GM12892 (cell line): ENCODE data around the gene TESK2.
A peak's percentile ranks its signal among the peaks of the same experiment; 100 is the strongest.
"Not testable (repeated sequence)": the region's sequence is repeated elsewhere in the genome, so short reads cannot be mapped to it uniquely, and the experiment has no call there.

Experiments
- DNase-seq: peaks from one replicate; pipeline ENCODE4 v3.0.0; 2011; ENCODE audit not compliant: insufficient read length
- FAIRE-seq: peaks from 2 replicates; lab custom pipeline; 2011; peaks lifted over from hg19 to GRCh38; lab: Jason Lieb, UNC
- POLR2A ChIP-seq: IDR thresholded peaks from 2 replicates; pipeline ENCODE4 v1.6.1; 2011; ENCODE audit warnings: low read depth, low read length, control low read depth
- POLR2AphosphoS5 ChIP-seq: IDR thresholded peaks from 2 replicates; pipeline ENCODE4 v1.6.1; 2011; ENCODE audit warnings: low read depth, low read length, control low read depth
- TAF1 ChIP-seq: IDR thresholded peaks from 2 replicates; pipeline ENCODE4 v1.6.1; 2011; ENCODE audit warnings: low read depth, mild to moderate bottlenecking, control low read depth, low read length, borderline replicate concordance

TESK2 gene

DNA sequence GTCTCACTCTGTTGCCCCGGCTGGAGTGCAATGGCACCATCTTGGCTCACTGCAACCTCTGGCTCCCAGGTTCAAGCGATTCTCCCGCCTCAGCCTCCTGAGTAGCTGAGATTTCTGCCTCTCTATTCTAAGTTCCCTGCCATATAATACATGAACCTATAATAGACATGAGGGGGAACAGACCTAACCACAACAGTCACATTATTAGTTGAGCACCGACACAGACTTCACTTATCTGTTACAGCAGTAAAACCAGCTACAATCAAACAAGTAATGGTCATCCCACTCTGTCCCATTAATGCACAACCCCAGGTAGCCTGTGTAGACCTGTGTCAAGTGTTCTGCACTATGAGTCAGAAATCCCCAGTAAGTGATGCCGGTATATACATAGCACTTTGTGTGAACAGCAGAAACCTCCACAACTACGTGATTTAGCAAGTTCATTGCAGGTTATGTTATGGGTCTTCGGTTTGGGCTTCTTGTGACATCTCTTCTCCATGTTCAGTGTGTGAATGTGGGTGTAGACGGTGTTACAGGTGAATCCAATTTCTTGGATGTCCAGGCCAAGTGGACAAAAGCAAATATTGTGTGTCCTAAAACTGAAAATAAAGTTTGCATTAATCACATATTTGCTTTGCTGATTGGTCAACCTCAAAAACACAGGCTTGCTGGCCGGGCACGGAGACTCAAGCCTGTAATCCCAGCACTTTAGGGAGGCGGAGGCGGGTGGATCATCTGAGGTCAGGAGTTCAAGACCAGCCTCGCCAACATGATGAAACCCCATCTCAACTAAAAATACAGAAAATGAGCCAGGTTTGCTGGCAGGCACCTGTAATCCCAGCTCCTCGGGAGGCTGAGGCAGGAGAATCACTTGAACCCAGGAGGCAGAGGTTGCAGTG lies 12.7 kb upstream of the TESK2 start:
- TF ChIP-seq POLR2A (no peak), TAF1 (no peak), POLR2AphosphoS5 (no peak)
- DNase-seq: no peak
- FAIRE-seq: peak; percentile 44

DNA sequence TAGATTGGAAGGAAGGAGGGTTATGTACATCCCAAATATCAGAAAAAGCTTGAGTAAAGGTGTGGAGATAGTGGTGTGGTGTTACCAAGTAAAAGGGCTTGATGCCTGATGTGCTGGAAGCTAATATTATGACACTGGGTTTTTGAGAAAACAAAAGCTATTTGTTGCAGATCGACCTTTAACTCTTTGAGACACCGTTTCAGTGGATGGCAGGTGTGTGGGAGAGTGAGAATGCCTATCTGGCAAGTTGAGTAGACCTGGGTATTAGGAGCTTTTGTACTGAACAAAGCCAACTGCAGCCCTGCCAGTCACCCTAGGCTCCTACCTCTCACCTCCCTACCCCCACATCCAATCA lies 10.5 kb upstream of the TESK2 start:
- no peak for DNase-seq
- no peak for TF ChIP-seq TAF1
- no peak for TF ChIP-seq POLR2AphosphoS5
- TF ChIP-seq POLR2A: no peak
- no peak for FAIRE-seq

DNA sequence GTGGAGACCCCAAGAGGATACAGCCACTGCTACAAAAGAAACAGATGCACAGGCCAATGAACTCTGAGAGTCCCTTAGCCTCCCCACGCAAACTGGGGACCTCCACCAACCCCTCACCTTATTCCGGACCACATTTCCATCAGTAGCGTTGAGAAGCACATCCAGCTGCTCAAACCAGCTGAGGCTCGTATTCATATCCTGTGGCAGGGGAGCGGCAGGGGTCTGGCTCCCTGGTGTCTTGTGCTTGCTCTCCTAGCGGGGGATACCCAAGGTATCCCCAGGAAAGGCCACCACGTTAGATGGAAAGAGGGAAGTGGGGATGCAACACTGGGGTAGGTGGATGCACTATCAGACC lies 8.4 kb upstream of the TESK2 start:
- DNase-seq (no peak), FAIRE-seq (no peak)
- no peak for TF ChIP-seq POLR2AphosphoS5
- TF ChIP-seq POLR2A: no peak
- TF ChIP-seq TAF1: no peak

DNA sequence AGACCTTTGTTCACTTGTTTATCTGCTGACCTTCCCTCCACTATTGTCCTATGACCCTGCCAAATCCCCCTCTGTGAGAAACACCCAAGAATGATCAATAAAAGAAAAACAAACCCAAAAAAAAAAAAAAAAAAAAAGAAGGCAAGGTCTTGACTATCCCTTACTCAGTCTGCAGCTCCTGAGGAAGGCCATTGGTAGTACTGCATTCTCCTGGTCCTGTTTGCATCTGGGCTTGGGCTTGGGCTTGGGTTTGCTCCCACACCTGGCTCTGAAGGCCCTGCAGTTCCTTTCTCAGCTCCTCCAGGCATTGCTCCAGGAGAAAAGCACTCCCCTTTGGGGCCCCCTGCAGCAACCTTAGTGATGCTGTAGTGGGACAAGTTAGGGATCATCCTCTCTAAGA lies 7.3 kb upstream of the TESK2 start:
- FAIRE-seq: no peak
- DNase-seq: no peak
- TF ChIP-seq POLR2AphosphoS5: no peak
- no peak for TF ChIP-seq POLR2A
- TF ChIP-seq TAF1: no peak

DNA sequence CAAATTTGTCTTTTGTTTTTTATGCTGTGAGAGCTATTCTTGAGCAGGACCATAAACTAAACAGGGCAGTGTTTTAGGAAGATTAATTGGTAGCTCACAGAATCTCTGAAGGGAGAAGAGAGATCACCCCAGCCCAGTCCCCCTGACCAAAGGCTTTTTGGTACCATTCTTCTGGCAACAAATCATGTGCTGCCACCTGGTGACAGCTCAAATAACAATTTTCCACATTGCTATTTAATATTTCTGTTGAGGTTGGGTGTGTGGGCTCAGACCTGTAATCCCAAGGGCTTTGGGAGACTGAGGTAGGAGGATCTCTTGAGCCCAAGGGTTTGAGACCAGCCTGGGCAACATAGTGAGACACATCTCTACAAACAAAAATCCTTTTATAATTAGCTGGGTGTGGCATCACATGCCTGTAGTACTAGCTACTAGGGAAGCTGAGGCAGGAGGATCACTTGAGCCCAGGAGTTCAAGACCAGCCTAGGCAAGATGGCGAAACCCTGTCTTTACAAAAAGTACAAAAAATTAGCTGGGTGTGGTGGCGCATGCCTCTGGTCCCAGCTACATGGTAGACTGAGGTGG lies 2.2 kb upstream of the TESK2 start:
- FAIRE-seq (no peak), DNase-seq (no peak)
- TF ChIP-seq TAF1 (no peak), POLR2AphosphoS5 (no peak), POLR2A (no peak)

DNA sequence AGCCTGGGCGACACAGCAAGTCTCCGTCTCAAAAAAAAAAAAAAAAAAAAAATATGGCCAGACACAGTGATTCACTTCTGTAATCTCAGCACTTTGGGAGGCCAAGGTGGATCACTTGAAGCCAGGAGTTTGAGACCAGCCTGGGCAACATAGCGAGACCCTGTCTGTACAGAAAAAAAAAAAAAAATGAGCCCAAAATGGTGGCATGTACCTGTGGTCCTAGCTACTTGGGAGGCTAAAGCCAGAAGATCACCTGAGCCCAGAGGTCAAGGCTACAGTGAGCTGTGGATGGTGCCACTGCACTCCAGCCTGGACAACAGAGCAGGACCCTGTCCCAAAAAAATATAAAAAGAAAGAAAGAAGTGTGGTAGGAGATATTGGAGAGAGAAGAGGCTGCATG lies 1.7 kb upstream of the TESK2 start:
- no peak for DNase-seq
- FAIRE-seq: no peak
- no peak for TF ChIP-seq POLR2AphosphoS5
- no peak for TF ChIP-seq POLR2A
- TF ChIP-seq TAF1: no peak

DNA sequence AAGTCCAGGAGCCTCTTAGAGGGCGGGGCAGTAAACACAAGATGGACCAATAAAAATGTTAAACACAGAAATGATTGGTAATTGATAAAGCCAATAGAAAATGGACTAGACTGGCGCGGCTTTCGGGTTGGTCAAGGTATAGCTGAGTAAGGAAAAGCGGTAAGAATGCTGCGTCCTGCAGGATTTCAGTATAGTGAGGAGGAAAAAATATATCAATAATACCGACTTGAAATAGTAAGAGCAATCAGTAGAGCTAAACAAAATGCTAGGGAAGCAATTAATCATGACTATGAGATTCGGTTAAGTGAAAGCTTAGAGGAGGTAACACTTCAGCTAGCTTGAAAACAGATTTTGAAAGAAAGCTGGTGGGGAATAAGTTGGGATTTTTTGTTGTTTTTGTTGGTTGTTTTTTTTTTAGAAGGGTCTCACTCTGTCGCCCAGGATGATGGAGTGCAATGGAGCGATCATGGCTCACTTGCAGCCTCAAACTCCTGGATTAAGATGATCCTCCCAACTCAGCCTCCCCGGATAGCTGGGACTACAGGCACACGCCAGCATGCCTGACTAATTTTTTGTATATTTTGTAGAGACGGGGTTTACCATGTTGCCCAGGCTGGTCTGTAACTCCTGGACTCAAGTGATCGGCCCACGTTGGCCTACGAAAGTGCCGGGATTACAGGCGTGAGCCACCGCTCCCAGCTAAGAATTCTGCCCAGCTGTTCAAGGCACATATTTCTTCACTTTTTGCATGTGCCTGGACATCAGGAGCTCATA lies 711 bp upstream of the TESK2 start:
- FAIRE-seq: no peak
- DNase-seq: no peak
- TF ChIP-seq POLR2A (no peak), TAF1 (no peak), POLR2AphosphoS5 (no peak)

DNA sequence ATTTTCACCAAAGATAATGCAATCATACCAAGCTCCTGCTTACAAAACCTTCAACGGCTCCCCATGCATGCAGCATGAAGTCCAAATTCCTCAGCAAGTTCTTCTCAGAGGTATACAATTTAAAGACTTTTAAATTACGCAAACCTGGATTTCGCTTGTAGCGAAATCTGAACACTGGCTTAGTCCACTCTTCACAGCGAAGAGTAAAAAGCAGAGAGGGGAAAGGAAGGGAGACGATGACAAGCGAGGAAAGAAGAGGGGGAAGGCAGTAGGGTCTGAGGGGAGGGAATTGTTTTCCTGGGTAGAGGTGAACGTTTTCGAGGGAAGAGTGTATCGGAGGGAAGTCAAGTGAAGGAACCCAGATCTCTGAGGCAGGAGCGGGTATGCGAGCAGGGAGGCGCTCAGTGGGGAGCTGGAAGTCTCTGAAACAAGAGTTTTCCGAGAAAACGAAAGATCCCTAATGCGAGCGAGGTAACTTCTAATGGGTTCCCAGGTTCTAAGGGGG lies 790 bp downstream of the TESK2 start:
- FAIRE-seq: no peak
- DNase-seq: no peak
- TF ChIP-seq POLR2A (no peak), TAF1 (no peak), POLR2AphosphoS5 (no peak)

DNA sequence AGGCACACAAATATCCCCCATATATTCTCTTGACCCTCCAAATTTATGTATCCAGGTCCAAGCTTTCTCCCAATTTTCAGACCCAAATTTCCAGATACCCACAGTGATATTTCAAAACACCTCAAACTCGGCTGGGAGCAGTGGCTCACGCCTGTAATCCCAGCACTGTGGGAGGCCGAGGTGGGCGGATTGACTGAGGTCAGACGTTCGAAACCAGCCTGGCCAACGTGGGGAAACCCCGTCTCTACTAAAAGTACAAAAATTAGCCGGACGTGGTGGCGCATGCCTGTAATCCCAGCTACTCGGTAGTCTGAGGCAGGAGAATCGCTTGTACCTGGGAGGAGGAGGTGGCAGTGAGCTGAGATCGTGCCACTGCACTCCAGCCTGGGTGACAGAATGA lies 1.6 kb downstream of the TESK2 start:
- peak; percentile 85 for FAIRE-seq

DNA sequence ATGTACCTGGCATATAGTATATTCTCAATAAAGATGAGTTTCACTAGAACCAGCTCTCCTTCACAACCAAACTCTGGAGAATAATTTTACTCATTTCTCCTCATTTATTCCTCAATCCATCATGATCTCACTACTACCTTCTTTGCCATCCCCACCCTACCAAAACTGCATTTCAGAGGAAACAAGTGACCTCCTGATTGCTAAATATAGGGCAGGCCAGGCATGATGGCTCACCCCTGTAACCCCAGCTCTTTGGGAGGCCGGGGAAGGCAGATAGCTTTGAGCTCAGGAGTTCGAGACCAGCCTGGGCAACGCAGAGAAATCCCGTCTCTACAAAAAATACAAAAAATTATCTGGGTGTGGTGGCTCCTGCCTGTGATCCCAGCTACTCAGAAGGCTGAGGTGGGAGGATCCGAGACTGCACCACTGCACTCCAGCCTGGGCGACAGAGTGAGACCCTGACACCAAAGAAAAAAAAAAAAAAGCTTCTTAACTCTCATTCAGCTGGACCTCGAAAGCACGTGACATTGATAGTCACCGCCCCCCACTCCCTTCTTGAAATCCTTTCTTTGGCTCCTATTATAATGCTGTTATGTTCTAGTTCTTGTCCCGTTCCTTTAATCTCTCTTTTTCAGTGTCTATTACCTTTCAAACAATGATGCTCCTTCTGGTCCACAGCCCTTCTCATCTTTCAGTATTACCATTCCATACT lies 2.1 kb downstream of the TESK2 start:
- no peak for TF ChIP-seq POLR2AphosphoS5
- FAIRE-seq (no peak), DNase-seq (no peak)

More for the DNA sequence above, 1.6 kb downstream of the TESK2 start:
- not testable (repeated sequence) for DNase-seq

DNA sequence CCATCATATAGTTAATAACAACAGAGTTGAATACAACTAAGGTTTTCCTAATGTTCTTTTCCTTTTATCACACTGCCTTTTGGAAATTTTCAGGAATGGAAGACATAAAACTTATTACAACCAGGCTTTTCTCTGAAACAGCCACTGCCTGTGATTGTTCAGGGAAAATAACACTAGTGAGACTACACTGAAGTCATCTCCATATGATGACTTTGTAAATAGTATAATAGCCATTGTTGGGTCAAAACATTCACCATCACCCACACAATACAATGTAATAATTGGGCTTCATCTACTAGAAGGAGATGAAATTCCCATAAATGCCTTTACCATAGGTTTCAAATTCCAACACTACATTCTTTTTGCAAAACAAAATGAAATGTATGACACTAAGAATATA lies 5.0 kb downstream of the TESK2 start:
- FAIRE-seq (no peak), DNase-seq (no peak)
- no peak for TF ChIP-seq POLR2AphosphoS5
- TF ChIP-seq TAF1: no peak
- no peak for TF ChIP-seq POLR2A
